ENCODE measurements around the gene FBP2.

GRCh38 chr9:94517254-94517653 is 76.4 kb downstream of the FBP2 start:
- TF ChIP-seq CTCF (IDR thresholded peaks at IDR 0.05; ENCODE audit: low read depth, low read length, poor library complexity, severe bottlenecking) (no peak), EZH2phosphoT487 (IDR thresholded peaks at IDR 0.05; ENCODE audit: borderline replicate concordance, low read length) (no peak)

Measured in DOHH2 (cell line).